Measurements from ENCODE around the gene NEDD1. TPM values are rescaled to one million over a fixed set of nuclear protein-coding genes. Genes with fewer than 3 reads are reported as not detected.

NEDD1 gene, protein sequence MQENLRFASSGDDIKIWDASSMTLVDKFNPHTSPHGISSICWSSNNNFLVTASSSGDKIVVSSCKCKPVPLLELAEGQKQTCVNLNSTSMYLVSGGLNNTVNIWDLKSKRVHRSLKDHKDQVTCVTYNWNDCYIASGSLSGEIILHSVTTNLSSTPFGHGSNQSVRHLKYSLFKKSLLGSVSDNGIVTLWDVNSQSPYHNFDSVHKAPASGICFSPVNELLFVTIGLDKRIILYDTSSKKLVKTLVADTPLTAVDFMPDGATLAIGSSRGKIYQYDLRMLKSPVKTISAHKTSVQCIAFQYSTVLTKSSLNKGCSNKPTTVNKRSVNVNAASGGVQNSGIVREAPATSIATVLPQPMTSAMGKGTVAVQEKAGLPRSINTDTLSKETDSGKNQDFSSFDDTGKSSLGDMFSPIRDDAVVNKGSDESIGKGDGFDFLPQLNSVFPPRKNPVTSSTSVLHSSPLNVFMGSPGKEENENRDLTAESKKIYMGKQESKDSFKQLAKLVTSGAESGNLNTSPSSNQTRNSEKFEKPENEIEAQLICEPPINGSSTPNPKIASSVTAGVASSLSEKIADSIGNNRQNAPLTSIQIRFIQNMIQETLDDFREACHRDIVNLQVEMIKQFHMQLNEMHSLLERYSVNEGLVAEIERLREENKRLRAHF
- 17.8 TPM for total RNA-seq
- long read RNA-seq, full-length matches to known transcripts: 23 of 40 reads
- long read RNA-seq, partial matches to known transcripts: 4 of 40 reads
- long read RNA-seq, other reads (novel, unspliced or antisense): 13 of 40 reads

DNA sequence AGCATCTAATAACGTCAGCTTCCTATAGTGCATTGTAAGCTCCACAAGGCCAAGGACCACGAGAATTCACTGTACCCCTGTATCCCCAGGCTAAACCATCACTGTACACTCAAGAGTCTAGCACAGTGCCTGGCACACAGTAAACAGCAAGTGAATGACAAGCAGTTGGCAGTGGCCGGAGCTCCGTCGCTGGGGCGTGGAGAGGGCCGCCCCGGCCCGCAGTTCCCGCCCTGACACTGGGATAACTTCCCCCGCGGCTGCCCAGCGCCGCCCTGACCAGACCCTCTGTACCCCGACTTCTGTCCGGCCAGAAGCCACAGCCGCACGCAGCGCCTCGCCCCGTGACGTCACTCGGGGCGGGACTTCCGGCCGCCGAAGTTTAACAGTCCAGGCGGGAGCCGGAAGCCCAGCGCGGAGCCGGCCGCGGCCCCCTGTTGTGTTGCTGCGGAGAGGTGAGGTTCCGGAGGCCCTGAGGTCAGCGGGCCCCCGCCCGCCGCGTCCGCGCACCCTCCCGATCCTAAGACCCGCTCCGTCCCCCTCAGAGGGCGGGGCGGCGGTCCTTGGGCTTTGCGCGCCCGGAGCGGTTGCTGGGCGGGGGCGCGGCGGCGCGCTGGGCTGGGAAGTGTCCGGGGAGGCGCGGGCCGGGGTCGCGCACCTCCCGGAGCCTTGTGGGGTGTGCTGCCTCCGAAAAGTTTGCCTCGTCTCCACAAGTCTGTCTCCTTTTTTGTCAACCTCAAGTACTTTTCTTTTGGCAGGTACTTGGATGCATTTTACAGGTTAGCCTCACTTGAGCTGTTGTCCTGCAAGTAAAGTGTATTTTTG, at the start of gene NEDD1:
Gene NEDD1 (plus strand): TSS at position 409 of the 822 bp plus-strand sequence. CDS start 2,503 bp downstream, outside the sequence.
- peak; percentile 98 for ATAC-seq
- intact Hi-C loops (cut with DNase I): no loop called here
- TF ChIP-seq CTCF (IDR thresholded peaks at IDR 0.05): no peak

GRCh38 chr12:96858162-96858561, 48.9 kb upstream of the NEDD1 start:
- Histone ChIP-seq H3K27ac (no peak overlapping the region), H3K4me3 (no peak overlapping the region), H3K9me3 (no peaks in the 10 kb centered on the region), H3K27me3 (no peaks in the 10 kb centered on the region), H3K36me3 (no peaks in the 10 kb centered on the region), H3K4me1 (no peaks in the 10 kb centered on the region)
- DNase-seq (no peak), ATAC-seq (no peak)
- TF ChIP-seq CTCF (IDR thresholded peaks at IDR 0.05): no peak
- intact Hi-C loops (cut with DNase I): no loop called here

More for the DNA sequence above, at the start of gene NEDD1:
- Histone ChIP-seq H3K4me1 (peaks cover 12% of the 10 kb centered on the region), H3K36me3 (no peaks in the 10 kb centered on the region), H3K27ac (peak within 1 kb of the TSS; percentile 89), H3K27me3 (no peaks in the 10 kb centered on the region), H3K9me3 (no peaks in the 10 kb centered on the region), H3K4me3 (peak within 1 kb of the TSS; percentile 97)
- DNase-seq: peak; percentile 95

DNA sequence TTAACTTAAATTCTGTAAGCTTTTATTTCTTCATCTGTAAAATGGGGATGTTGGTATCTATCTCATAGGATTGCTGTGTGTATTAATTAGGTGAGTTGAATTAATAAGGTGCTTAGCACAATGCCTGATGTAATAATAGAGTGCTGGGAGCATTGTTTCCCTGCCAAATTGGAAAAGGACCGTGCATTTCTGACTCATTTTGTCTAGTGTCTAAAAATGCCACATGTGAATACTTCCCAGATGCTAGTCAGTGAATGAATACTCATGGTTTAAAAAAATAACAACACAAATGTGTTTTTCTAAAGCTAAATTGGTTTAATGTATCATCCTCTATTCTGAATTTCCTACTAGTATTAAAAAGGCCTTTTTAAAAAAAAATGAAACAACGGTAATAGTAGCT, 45.4 kb upstream of the NEDD1 start:
- DNase-seq: no peak
- no peak for ATAC-seq
- H3K27me3 ChIP-seq: no peaks in the 10 kb centered on the region
- no peak overlapping the region for H3K27ac ChIP-seq
- no peak overlapping the region for H3K4me3 ChIP-seq
- intact Hi-C loops (cut with DNase I): no loop called here
- TF ChIP-seq CTCF (IDR thresholded peaks at IDR 0.05): no peak
- no peaks in the 10 kb centered on the region for H3K36me3 ChIP-seq
- H3K4me1 ChIP-seq: no peaks in the 10 kb centered on the region
- no peaks in the 10 kb centered on the region for H3K9me3 ChIP-seq

GRCh38 chr12:96862326-96862725, 44.7 kb upstream of the NEDD1 start:
- H3K4me3 ChIP-seq: no peak overlapping the region
- H3K36me3 ChIP-seq: no peaks in the 10 kb centered on the region
- no peaks in the 10 kb centered on the region for H3K27me3 ChIP-seq
- H3K4me1 ChIP-seq: no peaks in the 10 kb centered on the region
- ATAC-seq (no peak), DNase-seq (no peak)
- no peak overlapping the region for H3K27ac ChIP-seq
- intact Hi-C loops (cut with DNase I): no loop called here
- H3K9me3 ChIP-seq: no peaks in the 10 kb centered on the region
- no peak for TF ChIP-seq CTCF (IDR thresholded peaks at IDR 0.05)

- Histone ChIP-seq H3K9me3 (no peaks in the 10 kb centered on the region), H3K4me3 (no peak overlapping the region), H3K27ac (no peak overlapping the region), H3K4me1 (no peaks in the 10 kb centered on the region), H3K36me3 (no peaks in the 10 kb centered on the region), H3K27me3 (no peaks in the 10 kb centered on the region)
- intact Hi-C loops (cut with DNase I): no loop called here
- ATAC-seq (no peak), DNase-seq (no peak)
- no peak for TF ChIP-seq CTCF (IDR thresholded peaks at IDR 0.05)
Observed at GRCh38 chr12:96864335-96864734, 42.7 kb upstream of the NEDD1 start.

Measured in upper lobe of right lung (tissue), 1 donor.